Activated gamma-delta T cell (primary cell): ENCODE results near the gene OAT.
"Not testable (repeated sequence)": the region's sequence is repeated elsewhere in the genome, so short reads cannot be mapped to it uniquely, and the experiment has no call there.

Experiments
- DNase-seq: peaks from one replicate; lab custom pipeline; 2025; lab: John Stamatoyannopoulos, UW

Gene OAT

DNA sequence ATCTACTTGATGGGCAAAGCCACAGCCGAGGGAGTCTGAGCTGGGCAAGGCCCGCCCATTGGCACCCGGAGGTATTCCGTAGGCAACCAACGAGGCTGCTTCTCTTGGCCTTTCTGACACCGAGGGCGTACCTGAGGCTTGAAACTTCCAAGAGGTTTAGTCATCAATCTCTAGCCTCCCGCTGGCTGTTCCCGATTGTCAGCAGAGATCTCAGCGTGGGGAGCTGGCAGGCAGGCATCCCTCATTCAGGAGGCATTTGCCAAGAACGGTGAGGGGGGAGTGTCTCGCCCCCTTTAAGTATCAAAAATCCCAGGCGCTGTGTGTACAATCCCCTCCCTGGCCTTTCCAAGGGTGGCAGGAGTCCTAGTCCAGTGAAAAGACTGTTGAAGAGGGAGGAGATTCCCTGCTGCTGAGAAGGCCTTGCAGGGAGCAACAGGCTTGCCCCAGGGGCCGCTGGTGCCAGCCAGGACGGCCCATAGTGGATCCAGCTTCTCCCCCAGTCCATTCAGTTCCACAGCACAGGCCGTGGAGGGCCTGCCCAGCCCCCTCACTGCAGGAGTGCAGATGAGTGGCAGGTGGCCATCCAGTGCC is 39.7 kb downstream of the OAT start:
- no peak for DNase-seq

DNA sequence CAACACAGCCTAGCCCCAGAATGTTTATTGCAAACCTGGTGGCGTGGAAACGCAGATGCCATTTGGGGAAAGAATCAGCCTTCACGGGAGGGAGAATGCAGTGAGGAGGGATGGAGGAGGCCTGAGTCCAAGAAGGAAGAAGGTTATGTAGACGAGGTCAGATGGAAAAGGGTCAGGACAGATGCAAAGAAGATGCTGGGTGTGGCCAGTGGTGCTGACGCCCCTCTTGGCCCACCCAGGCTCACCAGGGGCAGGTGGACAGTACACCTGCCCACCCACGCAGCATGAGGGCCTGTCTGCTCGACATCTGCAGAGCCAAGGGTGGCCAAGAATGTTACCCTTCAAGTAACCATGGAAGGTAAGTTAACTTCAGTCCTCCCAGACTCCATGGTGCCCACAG is 40.5 kb downstream of the OAT start:
- DNase-seq: no peak

DNA sequence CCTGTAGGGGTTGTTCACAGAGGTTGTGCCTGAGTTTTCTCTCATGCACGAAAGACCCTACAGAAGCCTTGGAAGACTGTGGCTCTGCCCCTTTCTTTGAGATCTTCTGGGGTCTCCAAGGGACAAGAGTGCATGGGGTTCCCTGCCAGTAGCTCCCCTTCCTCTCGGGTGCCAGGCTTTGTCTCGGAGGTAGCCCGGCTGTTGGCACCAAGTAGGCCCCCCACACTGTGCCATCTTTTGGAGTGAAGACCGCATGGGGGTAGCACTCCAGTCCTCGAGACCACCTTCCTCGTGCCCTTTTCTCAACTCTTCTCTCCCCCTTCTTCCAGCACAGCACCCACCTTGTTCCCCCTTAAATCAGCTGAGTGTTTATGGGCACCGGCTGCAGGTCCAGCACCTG is 41.6 kb downstream of the OAT start:
- DNase-seq: no peak

DNA sequence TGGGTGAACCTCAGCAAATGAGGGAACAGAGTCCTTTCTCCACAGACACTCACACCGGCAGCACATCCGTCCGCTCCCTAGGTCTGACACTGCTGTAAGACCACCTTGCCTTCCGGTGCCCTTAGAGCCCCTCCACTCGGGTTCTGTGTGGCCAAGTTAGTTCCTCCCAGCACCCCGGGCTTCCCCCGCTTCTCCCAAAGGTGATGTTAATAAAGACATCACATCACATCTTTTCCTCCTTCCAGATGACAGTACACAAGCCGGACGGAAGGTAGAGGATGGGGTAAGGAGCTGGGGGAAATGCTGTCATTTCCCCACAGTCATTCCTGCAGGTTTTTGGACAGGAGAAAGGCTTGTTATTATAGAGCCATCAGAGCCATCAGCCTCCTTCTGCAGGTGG is 42.3 kb downstream of the OAT start:
- no peak for DNase-seq

DNA sequence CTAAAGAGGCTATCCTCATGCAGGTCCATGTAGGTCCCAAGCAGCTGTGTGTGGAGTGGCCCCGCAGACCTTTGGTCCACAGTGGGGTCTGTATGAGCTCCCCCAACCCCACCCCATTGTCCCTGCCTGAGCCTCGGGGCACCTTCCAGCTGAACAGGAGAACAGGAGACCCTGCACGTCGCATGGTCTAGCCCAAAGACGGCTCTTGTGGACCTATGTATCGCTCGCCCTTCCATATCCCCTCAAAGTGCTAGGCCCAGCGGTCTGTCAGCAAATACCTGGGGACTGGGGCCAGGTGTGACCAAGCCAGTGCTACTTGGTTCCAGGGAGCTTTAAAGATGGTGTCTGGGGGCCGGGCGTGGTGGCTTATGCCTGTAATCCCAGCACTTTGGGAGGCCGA is 43.0 kb downstream of the OAT start:
- no peak for DNase-seq

DNA sequence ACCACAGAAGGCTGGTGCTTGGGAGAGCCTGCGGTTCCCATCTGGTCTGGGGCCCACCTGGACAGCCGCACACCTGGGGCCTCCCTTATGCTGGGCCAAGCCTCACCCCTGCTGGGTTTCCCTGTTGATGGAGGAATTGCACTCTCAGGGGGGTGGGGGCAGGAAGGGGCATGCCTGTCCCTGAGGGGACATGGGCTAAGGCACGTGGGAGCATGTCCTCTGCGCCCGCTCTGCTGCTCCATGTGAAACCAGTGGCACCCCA is 43.4 kb downstream of the OAT start:
- DNase-seq: no peak

DNA sequence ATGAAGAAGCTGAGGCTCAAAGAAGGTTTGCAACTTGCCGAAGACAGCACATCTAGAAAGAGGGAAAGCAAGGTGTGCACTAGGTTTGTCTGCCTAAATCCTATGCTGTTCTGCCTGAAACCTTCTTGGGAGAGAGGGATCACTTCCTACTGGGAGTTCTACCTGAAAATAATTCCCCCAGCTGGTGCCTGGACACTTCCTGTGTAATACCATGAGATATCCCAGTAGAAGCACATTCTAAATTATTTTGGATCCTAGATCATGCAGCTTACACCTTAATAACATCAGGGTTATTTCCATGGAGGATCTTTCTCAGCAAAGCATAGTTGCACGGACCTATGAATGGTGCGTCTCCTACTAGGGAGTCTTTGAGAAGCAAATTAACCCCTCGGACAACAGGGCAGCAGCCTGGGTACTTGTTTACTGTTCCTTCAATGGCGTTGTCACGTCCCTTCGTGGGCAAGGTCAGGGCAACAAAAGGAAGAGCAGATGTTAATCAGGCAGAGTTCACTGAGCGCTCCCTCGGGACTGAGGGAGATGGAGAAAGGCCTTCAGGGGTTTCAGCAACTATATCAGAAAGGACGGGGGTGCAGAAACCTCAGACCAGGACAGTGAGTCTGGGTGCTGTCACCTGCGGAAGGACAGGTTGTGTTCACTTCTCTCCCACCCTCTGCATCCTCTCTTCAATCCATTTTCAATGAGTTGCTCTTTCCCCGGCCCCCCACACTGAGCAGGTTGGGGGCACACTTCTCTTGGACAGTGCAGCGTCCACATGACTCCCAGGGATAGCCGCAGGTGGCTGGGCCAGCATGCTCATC is 44.0 kb downstream of the OAT start:
- DNase-seq: no peak

DNA sequence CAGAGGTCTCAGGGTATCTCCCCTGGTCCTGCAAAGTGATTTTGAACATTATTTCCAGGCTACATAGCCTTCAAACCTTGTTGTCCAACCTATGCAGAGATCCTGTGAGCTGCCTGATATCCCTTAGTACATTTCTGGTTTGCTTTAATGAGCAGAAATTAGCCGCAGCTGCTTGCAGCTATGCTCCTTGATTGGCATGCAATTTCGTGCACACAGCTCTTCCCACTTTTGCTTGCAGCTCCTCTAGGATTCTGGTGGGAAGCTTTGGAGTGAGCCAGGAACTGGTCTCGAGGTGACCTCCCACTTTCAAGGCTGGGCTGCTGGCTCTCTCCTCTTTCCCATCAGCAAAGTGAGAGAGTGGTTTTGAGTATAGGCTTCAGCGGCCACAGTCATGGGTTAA is 45.8 kb downstream of the OAT start:
- no peak for DNase-seq

DNA sequence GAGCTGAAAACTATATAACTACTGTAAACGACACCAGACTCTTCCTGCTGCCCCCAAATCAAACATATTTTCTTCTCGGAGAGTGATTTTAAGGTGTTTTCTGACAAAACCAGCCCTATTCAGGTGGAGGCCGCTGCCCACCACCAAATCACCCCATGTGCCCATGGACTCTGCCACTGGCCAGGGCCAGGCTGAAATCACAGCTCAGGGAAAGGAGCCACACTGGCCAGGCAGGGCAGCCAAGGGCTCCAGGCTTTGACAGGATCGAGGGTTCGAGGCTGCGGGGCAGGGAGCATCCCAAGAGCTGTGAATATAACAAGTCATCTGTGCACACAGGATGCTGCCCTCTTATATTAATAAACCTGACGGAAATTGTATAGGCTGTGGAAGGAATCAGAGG is 48.3 kb downstream of the OAT start:
- no peak for DNase-seq

DNA sequence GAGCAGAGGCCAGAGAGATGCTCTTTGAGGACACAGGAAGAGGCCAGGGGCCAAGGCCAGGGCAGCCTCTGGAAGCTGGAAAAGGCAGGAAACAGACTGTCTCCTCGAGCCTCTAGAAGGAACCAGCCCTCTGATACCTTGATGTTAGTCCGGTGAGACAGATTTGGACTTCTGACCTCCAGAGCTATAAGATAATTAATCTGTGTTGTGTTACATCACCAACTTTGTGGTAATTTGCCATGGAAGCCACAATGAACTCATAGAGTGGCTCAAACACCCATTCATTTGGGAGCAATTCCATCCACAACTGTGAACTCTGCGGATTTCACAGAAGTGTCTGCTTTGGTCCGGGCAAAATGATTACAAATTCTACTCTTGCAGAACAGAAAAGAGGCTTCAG is 48.7 kb downstream of the OAT start:
- DNase-seq: no peak

DNA sequence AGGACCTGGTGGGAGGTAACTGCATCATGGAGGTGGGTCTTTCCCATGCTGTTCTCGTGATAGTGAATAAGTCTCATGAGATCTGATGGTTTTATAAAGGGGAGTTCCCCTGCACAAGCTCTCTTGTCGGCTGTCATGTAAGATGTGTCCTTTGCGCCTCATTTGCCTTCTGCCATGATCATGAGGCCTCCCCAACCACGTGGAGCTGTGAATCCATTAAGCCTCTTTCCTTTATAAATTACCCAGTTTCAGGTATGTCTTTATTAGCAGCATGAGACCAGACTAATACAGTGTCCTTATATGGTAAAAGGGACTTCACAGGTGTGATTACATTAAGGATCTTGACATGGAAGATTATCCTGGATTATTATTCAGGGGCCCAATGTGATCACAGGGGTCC is 49.2 kb downstream of the OAT start:
- DNase-seq: not testable (repeated sequence)

DNA sequence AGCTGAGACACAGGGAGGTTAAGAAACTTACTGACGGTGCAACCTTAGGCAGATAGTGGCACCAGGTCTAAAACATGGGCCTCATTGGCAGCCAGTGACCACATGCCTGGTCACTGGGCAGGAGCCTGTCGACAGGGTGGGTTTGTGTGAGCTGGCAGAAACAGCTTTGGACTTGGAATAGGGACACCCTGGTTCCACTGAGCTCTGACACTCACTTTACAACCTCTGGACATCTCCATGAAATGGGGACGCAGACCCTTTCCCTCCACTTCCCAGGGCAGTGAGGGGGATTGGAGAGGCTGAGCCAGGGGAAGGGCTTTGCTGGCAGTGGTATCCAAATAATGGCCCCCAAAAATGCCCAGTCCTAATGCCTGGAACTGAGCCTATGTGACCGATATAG is 49.7 kb downstream of the OAT start:
- DNase-seq: no peak

DNA sequence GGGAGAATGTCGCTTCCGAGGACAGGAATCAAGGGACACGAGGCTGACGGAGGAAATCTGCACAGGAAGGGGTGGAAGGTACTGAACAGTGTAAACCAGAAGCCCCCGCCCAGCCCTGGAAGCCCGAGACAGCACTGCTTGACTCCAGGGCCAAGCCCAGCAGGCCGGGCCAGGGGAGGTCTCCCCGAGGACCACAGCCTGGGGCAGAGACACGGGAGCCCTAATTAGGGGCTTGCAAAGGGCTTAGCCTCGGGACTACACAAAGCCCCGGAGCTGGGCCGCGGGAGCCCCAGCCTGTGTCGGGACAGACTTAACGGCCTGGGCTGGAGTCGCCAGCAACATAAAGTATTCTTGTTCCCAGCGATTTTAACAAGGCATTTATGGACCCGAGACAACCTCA is 50.8 kb downstream of the OAT start:
- DNase-seq: no peak

DNA sequence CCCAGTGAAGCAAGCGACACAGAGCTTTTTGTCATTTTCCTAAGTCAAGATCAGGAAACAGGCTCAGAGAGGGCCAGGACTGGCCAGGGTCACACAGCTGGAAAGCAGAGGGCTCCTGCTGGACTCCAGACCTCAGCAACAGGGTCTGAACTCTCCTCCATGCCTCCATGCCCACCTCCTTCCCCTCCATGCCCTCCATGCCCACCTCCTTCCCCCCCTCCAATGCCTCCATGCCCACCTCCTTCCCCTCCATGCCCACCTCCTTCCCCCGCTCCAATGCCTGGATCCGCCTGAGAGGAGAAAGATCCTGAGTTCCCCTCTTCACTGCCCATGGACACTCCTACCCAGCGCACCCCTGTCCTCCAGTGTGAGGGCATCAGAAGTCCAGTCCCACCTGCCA is 51.3 kb downstream of the OAT start:
- DNase-seq: no peak

DNA sequence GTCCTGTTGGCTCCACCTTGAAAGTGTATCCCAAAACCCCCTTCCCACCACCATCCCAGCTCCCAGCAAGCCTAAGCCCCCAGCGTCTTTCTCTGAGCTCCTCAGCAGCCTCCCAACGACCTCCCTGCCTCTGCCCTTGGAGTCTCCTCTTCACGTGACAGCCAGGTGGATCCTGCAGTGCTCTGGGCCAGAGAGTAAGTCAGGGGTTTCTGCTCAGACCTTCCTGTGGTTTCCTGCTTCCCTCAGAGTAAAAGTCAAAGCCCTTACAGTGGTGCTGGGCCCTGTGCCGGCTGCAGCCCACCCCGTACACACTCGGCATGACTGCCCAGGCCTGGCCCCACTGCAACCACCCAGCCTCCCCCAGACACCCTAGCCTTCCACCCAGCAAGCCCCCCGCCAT is 51.9 kb downstream of the OAT start:
- DNase-seq: no peak

DNA sequence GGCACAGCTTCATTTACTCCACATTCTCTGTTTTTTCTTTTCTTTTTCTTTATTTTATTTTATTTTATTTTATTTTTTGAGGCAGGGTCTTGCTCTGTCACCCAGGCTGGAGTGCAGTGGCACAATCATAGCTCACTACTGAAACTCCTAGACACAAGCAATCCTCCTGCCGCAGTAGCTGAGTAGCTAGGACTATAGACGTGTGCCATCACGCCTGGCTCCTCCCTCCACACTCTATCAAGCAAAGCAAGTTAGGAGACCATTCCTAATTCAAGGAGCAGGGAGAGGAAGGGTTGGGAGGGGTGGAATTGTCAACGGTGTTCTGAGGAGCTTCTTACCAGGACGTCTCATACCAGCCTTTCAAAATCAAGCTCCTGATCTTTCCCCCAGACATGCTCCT is 52.4 kb downstream of the OAT start:
- no peak for DNase-seq

DNA sequence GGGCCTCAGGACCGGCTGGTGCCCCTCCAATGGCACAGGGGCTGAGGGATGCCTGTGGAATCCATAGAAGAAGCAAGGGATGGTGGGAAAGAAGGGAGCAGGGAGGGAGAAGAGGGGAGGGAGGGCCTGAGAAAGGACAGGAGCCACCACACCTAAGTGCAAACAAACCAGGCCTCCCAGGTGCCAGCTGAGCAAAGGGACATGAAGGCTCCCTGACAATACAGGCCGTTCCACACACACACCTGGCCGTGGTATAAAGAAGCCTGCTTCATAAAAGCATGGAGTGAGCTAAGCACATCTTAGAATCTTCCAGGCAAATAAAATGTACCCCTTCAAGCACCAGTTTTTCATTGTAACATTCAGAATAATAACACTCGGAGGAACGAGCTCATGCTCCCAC is 54.0 kb downstream of the OAT start:
- no peak for DNase-seq

DNA sequence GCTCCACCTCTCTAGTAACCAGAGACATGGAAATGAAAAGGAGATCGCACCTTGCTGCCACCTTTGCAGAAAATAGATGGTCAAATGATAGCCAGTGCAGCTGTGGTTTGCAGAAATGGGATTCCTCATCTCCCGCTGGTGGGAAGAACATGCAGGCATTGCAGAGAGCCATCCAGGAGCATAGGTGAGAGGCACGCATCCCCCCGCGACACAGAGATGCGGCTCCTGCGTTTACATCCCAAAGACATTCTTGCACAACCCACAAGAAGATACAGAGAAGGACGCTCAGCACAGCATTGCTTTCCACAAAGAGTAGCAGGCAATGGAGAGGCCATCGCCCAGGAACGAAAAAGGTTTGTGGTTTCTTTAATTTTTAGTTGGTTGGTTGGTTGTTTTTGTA is 56.2 kb downstream of the OAT start:
- no peak for DNase-seq

DNA sequence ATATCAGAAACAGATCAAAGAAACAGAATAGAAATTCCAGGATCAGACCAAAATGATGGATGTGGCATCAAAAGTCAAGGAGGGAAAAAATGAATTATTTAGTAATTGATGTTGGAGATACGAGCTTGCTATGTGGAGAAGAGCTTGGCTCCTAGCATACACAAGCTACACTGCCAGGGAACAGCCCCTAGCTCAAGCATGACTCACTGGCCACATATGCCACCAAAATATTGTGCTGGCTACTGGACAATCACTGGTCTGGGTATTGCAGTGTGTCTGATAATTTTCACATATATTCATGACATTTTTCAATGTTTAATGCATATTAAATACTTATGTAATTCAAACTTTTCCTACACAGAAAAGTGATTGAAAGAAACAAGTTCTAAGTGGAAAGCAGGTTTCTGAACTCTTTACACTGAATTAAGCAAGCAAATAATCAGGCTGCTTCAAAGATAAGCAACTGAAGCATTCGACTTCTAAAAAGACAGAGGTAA is 59.3 kb downstream of the OAT start:
- no peak for DNase-seq

DNA sequence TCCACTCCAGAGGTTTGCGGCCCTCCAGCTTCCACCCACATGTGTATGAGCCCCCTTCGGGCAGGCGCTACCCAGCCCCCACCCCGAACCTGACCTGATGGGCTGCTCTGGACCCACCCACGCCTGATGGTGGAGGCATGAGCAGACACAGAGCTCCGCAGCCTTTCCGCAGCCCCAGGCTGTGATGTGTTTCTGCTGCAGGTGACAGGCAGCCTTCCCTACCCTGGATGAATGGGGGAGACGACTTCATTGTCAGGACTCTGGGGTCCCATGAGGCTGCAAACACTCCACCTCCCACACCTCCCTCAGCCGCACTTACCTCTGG is 61.2 kb downstream of the OAT start:
- DNase-seq: no peak

DNA sequence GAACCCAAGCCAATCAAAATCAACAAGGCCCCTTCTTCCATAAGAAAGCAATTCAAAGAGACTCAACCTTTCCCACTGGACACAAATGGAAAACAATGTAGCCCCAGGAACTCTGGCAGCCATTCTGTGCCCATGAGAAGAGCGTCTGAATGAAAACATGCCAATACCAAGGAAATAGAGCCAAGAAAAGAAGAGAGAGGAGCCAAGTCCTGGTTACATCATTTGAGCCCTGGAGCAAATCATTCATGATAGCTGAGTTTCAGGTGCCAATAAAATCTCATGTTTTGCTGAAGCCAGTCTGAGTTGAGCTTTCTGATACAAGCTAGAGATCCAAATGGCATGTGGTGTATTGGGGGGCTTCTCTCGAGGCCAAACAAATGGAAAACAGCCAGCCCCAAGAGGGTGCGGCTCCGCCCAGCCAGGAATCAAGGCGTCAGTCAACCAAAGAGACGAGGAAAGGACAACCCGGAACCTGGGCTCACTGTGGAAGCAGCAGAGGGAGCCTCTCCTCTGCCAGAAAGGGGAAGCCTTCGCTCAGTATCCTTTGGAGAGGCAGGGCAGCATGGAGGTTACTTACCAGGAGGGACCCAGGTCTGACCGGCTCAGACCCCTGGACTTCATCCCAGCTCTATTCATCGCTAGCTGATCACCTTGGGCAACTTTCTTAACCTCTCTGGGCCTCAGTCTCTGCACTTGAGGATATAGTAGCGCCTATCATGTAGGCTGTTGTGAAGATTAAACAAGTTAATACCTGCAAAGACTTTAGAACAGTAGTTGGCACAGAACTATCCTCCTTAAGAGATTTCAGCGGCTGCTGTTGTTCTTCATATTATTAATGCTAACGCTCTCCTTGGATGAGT is 61.8 kb downstream of the OAT start:
- no peak for DNase-seq

DNA sequence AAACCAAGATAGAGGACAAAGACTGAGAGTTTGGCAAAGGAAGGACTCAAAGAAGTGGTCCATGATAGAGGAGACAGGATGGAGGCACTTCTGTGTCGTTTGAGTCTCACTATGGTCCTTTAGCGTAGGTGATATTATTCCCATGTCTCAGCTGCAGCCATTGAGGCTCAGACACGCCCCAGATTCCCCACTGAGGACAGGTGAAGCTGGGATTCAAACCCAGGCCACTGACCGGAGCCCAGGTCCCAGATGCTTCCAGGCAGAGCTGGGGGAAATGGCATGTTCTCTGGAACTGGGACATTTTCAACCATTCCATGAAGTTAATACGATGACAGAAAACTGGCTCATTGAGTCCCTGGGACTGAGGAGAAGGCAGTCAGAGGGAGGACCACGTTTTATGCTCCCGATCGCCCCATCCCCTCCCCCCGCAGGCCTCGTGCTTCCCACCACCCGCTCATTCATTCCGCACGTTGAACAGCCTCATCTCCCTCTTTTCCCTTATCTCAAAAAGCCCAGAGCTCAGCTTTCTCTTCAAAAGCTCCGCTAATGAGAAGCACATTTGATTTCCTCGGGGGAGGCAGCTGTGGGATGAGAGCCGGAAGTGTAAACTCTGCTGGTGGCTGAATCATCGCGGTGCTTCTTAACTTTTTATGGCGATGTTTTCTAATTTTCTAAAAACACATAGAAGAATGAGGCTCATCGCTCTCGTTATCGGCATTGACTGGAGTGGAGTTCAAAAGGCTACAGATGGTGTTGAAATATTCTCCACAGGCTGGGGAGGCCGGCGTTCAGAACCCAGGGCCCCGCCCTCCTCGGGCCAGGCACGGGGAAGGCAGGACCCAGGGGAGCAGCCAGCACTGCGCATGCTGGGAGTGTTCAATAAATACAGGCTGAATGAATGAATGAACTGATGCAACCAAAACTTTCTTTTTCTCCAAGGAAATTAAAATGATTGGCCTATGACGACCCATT is 64.0 kb downstream of the OAT start:
- no peak for DNase-seq
